ENCODE measurements around the gene KCNMA1.

The KCNMA1 gene

GRCh38 chr10:77501846-77502261 is 135.8 kb downstream of the KCNMA1 start:
- H3K36me3 ChIP-seq (ENCODE audit: low read length): no peaks in the 10 kb centered on the region
- H3K4me3 ChIP-seq (ENCODE audit: insufficient read depth, low read length, poor library complexity, severe bottlenecking): no peak overlapping the region
- no peaks in the 10 kb centered on the region for H3K9me3 ChIP-seq (ENCODE audit: insufficient read depth, low read length)
- H2AFZ ChIP-seq (ENCODE audit: low read depth, low read length, severe bottlenecking): no peak overlapping the region
- H3K27ac ChIP-seq (ENCODE audit: low read depth, low read length): no peak overlapping the region
- H3K9ac ChIP-seq (ENCODE audit: low read length): no peak overlapping the region
- no peaks in the 10 kb centered on the region for H3K27me3 ChIP-seq (ENCODE audit: low read length)
- no peak for TF ChIP-seq EZH2phosphoT487 (conservative IDR thresholded peaks at IDR 0.05; ENCODE audit: low read length)
- TF ChIP-seq, protein P1, sequence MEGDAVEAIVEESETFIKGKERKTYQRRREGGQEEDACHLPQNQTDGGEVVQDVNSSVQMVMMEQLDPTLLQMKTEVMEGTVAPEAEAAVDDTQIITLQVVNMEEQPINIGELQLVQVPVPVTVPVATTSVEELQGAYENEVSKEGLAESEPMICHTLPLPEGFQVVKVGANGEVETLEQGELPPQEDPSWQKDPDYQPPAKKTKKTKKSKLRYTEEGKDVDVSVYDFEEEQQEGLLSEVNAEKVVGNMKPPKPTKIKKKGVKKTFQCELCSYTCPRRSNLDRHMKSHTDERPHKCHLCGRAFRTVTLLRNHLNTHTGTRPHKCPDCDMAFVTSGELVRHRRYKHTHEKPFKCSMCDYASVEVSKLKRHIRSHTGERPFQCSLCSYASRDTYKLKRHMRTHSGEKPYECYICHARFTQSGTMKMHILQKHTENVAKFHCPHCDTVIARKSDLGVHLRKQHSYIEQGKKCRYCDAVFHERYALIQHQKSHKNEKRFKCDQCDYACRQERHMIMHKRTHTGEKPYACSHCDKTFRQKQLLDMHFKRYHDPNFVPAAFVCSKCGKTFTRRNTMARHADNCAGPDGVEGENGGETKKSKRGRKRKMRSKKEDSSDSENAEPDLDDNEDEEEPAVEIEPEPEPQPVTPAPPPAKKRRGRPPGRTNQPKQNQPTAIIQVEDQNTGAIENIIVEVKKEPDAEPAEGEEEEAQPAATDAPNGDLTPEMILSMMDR (IDR thresholded peaks at IDR 0.05; ENCODE audit: insufficient read depth, low read length, poor library complexity, severe bottlenecking): no peak
- no peak overlapping the region for H3K4me2 ChIP-seq (ENCODE audit: low read depth, low read length, poor library complexity, severe bottlenecking)
- H3K9me2 ChIP-seq (replicated peaks; ENCODE audit: insufficient read depth, low read length): no peaks in the 10 kb centered on the region
- no peaks in the 10 kb centered on the region for H3F3A ChIP-seq (ENCODE audit: insufficient read depth)
- H3K79me2 ChIP-seq (ENCODE audit: insufficient read depth, low read length): no peaks in the 10 kb centered on the region
- no peaks in the 10 kb centered on the region for H4K20me1 ChIP-seq (ENCODE audit: low read depth, low read length)

GRCh38 chr10:77501152-77501845 is 136.3 kb downstream of the KCNMA1 start:
- no peaks in the 10 kb centered on the region for H3K9me2 ChIP-seq (replicated peaks; ENCODE audit: insufficient read depth, low read length)
- no peaks in the 10 kb centered on the region for H3K79me2 ChIP-seq (ENCODE audit: insufficient read depth, low read length)
- H3K9ac ChIP-seq (ENCODE audit: low read length): no peak overlapping the region
- no peaks in the 10 kb centered on the region for H4K20me1 ChIP-seq (ENCODE audit: low read depth, low read length)
- no peak overlapping the region for H3K4me2 ChIP-seq (ENCODE audit: low read depth, low read length, poor library complexity, severe bottlenecking)
- H3K4me3 ChIP-seq (ENCODE audit: insufficient read depth, low read length, poor library complexity, severe bottlenecking): no peak overlapping the region
- H3K9me3 ChIP-seq (ENCODE audit: insufficient read depth, low read length): no peaks in the 10 kb centered on the region
- H3F3A ChIP-seq (ENCODE audit: insufficient read depth): no peaks in the 10 kb centered on the region
- no peak for TF ChIP-seq EZH2phosphoT487 (conservative IDR thresholded peaks at IDR 0.05; ENCODE audit: low read length)
- TF ChIP-seq, protein P1 (IDR thresholded peaks at IDR 0.05; ENCODE audit: insufficient read depth, low read length, poor library complexity, severe bottlenecking): no peak
- H2AFZ ChIP-seq (ENCODE audit: low read depth, low read length, severe bottlenecking): no peak overlapping the region
- no peak overlapping the region for H3K27ac ChIP-seq (ENCODE audit: low read depth, low read length)
- no peaks in the 10 kb centered on the region for H3K27me3 ChIP-seq (ENCODE audit: low read length)
- no peaks in the 10 kb centered on the region for H3K36me3 ChIP-seq (ENCODE audit: low read length)

GRCh38 chr10:77500754-77501151 is 136.9 kb downstream of the KCNMA1 start:
- Histone ChIP-seq H3K4me3 (ENCODE audit: insufficient read depth, low read length, poor library complexity, severe bottlenecking) (no peak overlapping the region), H3K36me3 (ENCODE audit: low read length) (no peaks in the 10 kb centered on the region), H3K9me3 (ENCODE audit: insufficient read depth, low read length) (no peaks in the 10 kb centered on the region), H3K9me2 (replicated peaks; ENCODE audit: insufficient read depth, low read length) (no peaks in the 10 kb centered on the region), H3K9ac (ENCODE audit: low read length) (no peak overlapping the region), H3K27ac (ENCODE audit: low read depth, low read length) (no peak overlapping the region), H4K20me1 (ENCODE audit: low read depth, low read length) (no peaks in the 10 kb centered on the region), H3K79me2 (ENCODE audit: insufficient read depth, low read length) (no peaks in the 10 kb centered on the region), H2AFZ (ENCODE audit: low read depth, low read length, severe bottlenecking) (no peak overlapping the region), H3F3A (ENCODE audit: insufficient read depth) (no peaks in the 10 kb centered on the region), H3K27me3 (ENCODE audit: low read length) (no peaks in the 10 kb centered on the region), H3K4me2 (ENCODE audit: low read depth, low read length, poor library complexity, severe bottlenecking) (no peak overlapping the region)
- TF ChIP-seq EZH2phosphoT487 (conservative IDR thresholded peaks at IDR 0.05; ENCODE audit: low read length): no peak
- TF ChIP-seq, protein P1 (IDR thresholded peaks at IDR 0.05; ENCODE audit: insufficient read depth, low read length, poor library complexity, severe bottlenecking): no peak

Measured in SU-DHL-6 (cell line).